Fibroblast of upper back skin (primary cell): ENCODE measurements around the gene USP9Y.

Experiments
- DNase-seq: peaks from one replicate; pipeline ENCODE4 v3.0.0-alpha.2; 2013

The USP9Y gene

GRCh38 chrY:12765976-12766375 lies 64.9 kb downstream of the USP9Y start:
- peak; percentile 4 for DNase-seq

- DNase-seq: no peak
These were observed 83.5 kb downstream of the USP9Y start for GRCh38 chrY:12784521-12784920.

DNA sequence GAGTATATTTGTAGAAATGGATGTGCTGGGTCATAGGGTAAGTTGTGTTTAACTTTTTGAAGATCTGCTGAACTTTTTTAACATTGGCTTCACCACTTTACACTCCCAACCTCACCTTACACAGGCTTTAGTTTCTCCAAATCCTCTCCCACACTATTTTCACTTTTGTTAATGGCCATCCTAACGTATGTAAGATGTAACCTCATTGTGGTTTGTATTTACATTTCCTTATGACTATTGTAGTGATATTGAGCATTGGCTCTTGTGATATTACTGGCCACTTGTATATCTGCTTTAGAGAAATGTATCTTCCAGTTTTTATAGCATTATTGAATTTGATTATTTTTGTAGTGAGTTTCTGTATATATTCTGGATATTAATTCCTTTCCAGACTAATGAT lies 93.0 kb downstream of the USP9Y start:
- no peak for DNase-seq

GRCh38 chrY:12808046-12808445 lies 107.0 kb downstream of the USP9Y start:
- peak; percentile 6 for DNase-seq

DNA sequence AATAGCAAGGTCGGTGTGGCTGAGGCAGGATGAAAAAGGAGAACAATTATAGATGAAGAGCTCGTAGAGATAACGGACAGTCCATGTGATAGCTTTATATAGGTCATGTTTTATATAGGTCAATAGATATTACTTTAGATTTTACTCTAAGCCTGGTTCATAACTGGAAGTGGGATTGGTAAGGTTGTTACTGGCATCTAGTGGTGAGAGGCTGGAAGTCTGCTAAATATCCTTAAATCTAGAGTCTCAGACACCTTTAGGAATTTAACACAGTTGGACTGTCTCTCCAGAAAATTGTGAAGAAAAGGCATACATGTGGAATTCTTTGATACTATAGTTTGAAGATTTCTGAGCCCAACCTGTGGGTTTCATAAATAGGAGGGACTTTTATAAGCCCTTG lies 108.0 kb downstream of the USP9Y start:
- DNase-seq: peak; percentile 14

- DNase-seq: no peak
These were observed 122.4 kb downstream of the USP9Y start for GRCh38 chrY:12823408-12823807.

- peak; percentile 26 for DNase-seq
These were observed 125.8 kb downstream of the USP9Y start for GRCh38 chrY:12826791-12827190.

GRCh38 chrY:12833284-12833683 lies 132.3 kb downstream of the USP9Y start:
- DNase-seq: no peak

DNA sequence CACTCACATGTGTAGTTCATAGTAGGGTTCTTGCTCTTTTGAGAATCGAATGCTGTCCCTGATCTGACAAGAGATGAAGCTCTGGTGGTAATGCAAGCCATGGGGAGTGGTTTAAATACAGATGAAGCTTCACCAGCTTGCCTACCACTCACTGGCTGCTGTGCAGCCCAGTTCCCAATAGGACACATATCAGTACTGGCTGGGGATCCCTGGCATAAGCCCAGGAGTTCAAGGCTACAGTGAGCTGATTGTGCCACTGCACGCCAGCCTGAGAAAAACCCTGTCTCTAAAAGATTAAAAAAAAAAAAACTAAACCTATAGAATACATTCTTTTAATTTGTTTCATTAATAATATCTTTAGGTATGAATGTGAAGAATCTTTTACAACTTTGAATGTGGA lies 136.5 kb downstream of the USP9Y start:
- DNase-seq: no peak

GRCh38 chrY:12841368-12841767 lies 140.3 kb downstream of the USP9Y start:
- DNase-seq: no peak

DNA sequence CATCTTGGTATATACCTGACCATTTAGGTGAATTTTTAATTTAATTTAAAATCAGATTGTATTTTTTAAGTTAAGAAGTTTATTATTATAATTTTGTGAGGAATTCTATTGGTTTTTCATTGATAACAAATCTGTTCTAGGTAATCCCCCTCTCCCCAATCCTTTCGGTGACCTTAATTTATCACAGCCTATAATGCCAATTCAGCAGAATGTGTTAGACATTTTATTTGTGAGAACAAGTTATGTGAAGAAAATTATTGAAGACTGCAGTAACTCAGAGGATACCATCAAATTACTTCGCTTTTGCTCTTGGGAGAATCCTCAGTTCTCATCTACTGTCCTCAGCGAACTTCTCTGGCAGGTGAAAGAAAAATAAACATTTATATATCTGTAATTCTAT lies 145.8 kb downstream of the USP9Y start:
- no peak for DNase-seq

DNA sequence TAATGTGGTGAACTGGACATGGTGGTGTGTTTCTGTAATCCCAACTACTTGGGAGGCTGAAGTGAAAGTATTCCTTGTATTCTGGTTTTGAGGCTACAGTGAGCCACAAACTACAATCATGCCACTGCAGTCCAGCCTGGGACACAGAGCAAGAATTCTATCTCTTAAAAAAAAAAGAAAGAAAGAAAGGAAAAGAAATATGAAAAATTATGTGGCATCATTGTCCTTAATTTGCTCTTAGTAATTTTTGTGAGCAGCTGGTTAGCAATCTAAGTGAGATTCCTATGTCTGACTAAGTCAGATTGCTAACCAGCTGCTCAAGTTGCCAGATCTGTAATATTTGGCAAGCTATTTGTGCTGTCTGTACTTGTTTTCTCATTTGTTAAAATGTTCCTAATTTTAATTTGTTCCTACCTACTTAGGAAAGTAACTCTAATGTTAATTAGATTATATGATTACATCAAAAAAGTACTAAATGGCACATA lies 154.8 kb downstream of the USP9Y start:
- peak; percentile 39 for DNase-seq

- DNase-seq: no peak
These were observed 166.9 kb downstream of the USP9Y start for GRCh38 chrY:12867960-12868359.

DNA sequence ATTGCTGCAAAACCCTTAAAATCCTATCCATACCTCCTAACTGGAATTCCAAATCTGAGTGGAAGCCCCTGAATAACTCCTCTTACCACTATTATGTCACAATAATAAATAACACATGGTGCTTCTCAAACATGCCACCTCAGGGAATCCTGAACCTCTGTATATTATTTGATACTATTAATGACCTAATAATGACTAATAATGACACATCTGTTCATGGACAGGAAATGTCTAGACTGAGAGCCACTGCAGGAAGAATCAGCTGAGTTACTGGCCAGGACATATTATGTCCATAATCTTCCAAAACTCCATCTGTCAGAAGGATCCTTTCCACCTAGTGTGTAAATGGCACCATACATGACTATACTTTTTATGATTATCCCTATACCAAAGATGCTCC lies 195.9 kb downstream of the USP9Y start:
- no peak for DNase-seq

- no peak for DNase-seq
These were observed 197.6 kb downstream of the USP9Y start for GRCh38 chrY:12898604-12899003.

- peak; percentile 94 for DNase-seq
These were observed 203.8 kb downstream of the USP9Y start, which contains the start of gene DDX3Y for GRCh38 chrY:12904618-12905516. Gene DDX3Y, plus strand, starts transcription at chrY:12904868. Its CDS starts 69 bp downstream, at chrY:12904937.

GRCh38 chrY:12905517-12905872 lies 204.5 kb downstream of the USP9Y start:
- peak; percentile 68 for DNase-seq

- DNase-seq: peak; percentile 2
These were observed 204.9 kb downstream of the USP9Y start for GRCh38 chrY:12905895-12906294.
